Activated CD8-positive, alpha-beta T cell treated with anti-CD3 and anti-CD28 coated beads for 36 hours (primary cell): Measurements from ENCODE around the gene FGF5. TPM values are rescaled to one million over a fixed set of nuclear protein-coding genes. Genes with fewer than 3 reads are reported as not detected.

Experiments
- ATAC-seq: fragments of 200-7000 bp; cut with Tn5 transposase; one replicate; pipeline ENCODE4 v1.10.0; 2021; ENCODE audit warnings: mild to moderate bottlenecking, moderate library complexity
- CTCF ChIA-PET: fragments of 350-600 bp; sonication (Branson Sonifier 250); formaldehyde crosslinking; loops from one replicate; lab custom pipeline; 2021; ENCODE audit warnings: antibody characterized with exemption; lab: Charles Lee
- POLR2A ChIA-PET: fragments of 350-600 bp; sonication (Branson Sonifier 250); formaldehyde crosslinking; loops from one replicate; lab custom pipeline; 2021; ENCODE audit warnings: antibody characterized with exemption; lab: Charles Lee
- DNase-seq: peaks from one replicate; pipeline ENCODE4 v3.0.0-alpha.2; 2020
- H3K27ac Mint-ChIP-seq: one replicate; pipeline ENCODE4 v1.8.0; 2021; ENCODE audit warnings: mild to moderate bottlenecking, mixed read lengths
- H3K27me3 Mint-ChIP-seq: one replicate; pipeline ENCODE4 v1.8.0; 2021; ENCODE audit warnings: mixed read lengths
- H3K36me3 Mint-ChIP-seq: one replicate; pipeline ENCODE4 v1.8.0; 2021; ENCODE audit warnings: low read depth, mixed read lengths
- H3K4me1 Mint-ChIP-seq: one replicate; pipeline ENCODE4 v1.8.0; 2021; ENCODE audit warnings: low read depth, mixed read lengths
- H3K4me3 Mint-ChIP-seq: one replicate; pipeline ENCODE4 v1.8.0; 2021; ENCODE audit warnings: mild to moderate bottlenecking, moderate library complexity, mixed read lengths
- H3K9me3 Mint-ChIP-seq: one replicate; pipeline ENCODE4 v1.8.0; 2021; ENCODE audit warnings: mixed read lengths
- CTCF ChIP-seq: fragments of 200-600 bp; IDR thresholded peaks from one replicate; pipeline ENCODE4 v1.8.0; 2022; ENCODE audit warnings: antibody characterized with exemption, mild to moderate bottlenecking
- intact Hi-C: fragments of 100-400 bp; cut with micrococcal nuclease; formaldehyde crosslinking; loops from one replicate; pipeline ENCODE4 v1.10.0; 2022
- total RNA-seq, 2 experiments: library from RNA; stranded (reverse); gene quantifications; one replicate each; pipeline ENCODE4 v1.2.3, GENCODE V29; 2021

The FGF5 gene
- total RNA-seq, 2 experiments from 2014 or later = not detected

GRCh38 chr4:80231180-80231579 lies 35.3 kb upstream of the FGF5 start:
- intact Hi-C loops = no loop called here
- no peaks in the 10 kb centered on the region for H3K9me3 Mint-ChIP-seq
- CTCF ChIA-PET = interaction anchor here (1.2 kb wide), 1 partner anchor 13 kb away, joined by 3 read pairs; no protein-coding TSS in a partner anchor

GRCh38 chr4:80232707-80233370 lies 33.6 kb upstream of the FGF5 start:
- TF ChIP-seq CTCF = no peak
- H3K4me3 Mint-ChIP-seq = no peak overlapping the region
- DNase-seq (no peak), ATAC-seq (no peak)
- H3K27ac Mint-ChIP-seq = no peak overlapping the region
- ChIA-PET CTCF (interaction anchor here (1.1 kb wide), 1 partner anchor 315 kb away, joined by 3 read pairs; no protein-coding TSS in a partner anchor), POLR2A (no interaction called here)
- no peaks in the 10 kb centered on the region for H3K9me3 Mint-ChIP-seq
- peaks cover 13% of the 10 kb centered on the region for H3K27me3 Mint-ChIP-seq
- no peaks in the 10 kb centered on the region for H3K36me3 Mint-ChIP-seq
- intact Hi-C loops = no loop called here
- H3K4me1 Mint-ChIP-seq = no peaks in the 10 kb centered on the region

More at GRCh38 chr4:80231180-80231579, 35.3 kb upstream of the FGF5 start:
- POLR2A ChIA-PET = no interaction called here
- Mint-ChIP-seq H3K4me1 (no peaks in the 10 kb centered on the region), H3K36me3 (no peaks in the 10 kb centered on the region), H3K4me3 (no peak overlapping the region), H3K27ac (no peak overlapping the region), H3K27me3 (peaks cover 11% of the 10 kb centered on the region)
- DNase-seq (no peak), ATAC-seq (no peak)
- no peak for TF ChIP-seq CTCF

GRCh38 chr4:80233390-80233789 lies 33.1 kb upstream of the FGF5 start:
- H3K9me3 Mint-ChIP-seq = no peaks in the 10 kb centered on the region
- intact Hi-C loops = no loop called here
- POLR2A ChIA-PET = no interaction called here

GRCh38 chr4:80235451-80235850 lies 31.0 kb upstream of the FGF5 start:
- H3K4me3 Mint-ChIP-seq = no peak overlapping the region
- TF ChIP-seq CTCF = no peak
- ATAC-seq = no peak
- H3K36me3 Mint-ChIP-seq = no peaks in the 10 kb centered on the region
- POLR2A ChIA-PET = no interaction called here
- no peak overlapping the region for H3K27ac Mint-ChIP-seq
- no peak for DNase-seq
- intact Hi-C loops = no loop called here
- no peaks in the 10 kb centered on the region for H3K9me3 Mint-ChIP-seq
- H3K4me1 Mint-ChIP-seq = no peaks in the 10 kb centered on the region
- CTCF ChIA-PET = interaction anchor here (1.3 kb wide), 1 partner anchor 19 kb away, joined by 4 read pairs; no protein-coding TSS in a partner anchor
- H3K27me3 Mint-ChIP-seq = peaks cover 8% of the 10 kb centered on the region

More at GRCh38 chr4:80233390-80233789, 33.1 kb upstream of the FGF5 start:
- Mint-ChIP-seq H3K4me1 (no peaks in the 10 kb centered on the region), H3K36me3 (no peaks in the 10 kb centered on the region), H3K27ac (no peak overlapping the region), H3K27me3 (peaks cover 11% of the 10 kb centered on the region), H3K4me3 (no peak overlapping the region)
- no peak for TF ChIP-seq CTCF
- CTCF ChIA-PET = interaction anchor here (1.1 kb wide), 1 partner anchor 316 kb away, joined by 3 read pairs; no protein-coding TSS in a partner anchor
- DNase-seq (no peak), ATAC-seq (no peak)

- ATAC-seq (no peak), DNase-seq (no peak)
- Mint-ChIP-seq H3K36me3 (no peaks in the 10 kb centered on the region), H3K27me3 (peaks cover 5% of the 10 kb centered on the region), H3K9me3 (no peaks in the 10 kb centered on the region), H3K4me3 (no peak overlapping the region), H3K4me1 (no peaks in the 10 kb centered on the region), H3K27ac (no peak overlapping the region)
- POLR2A ChIA-PET = no interaction called here
- TF ChIP-seq CTCF = no peak
- intact Hi-C loops = no loop called here
- CTCF ChIA-PET = no interaction called here
Measured at GRCh38 chr4:80237992-80238391, 28.5 kb upstream of the FGF5 start.
